HG03108 (cell line): ENCODE data around the gene MYH7.
A peak's percentile ranks its signal among the peaks of the same experiment; 100 is the strongest.
"Not testable (repeated sequence)": the region's sequence is repeated elsewhere in the genome, so short reads cannot be mapped to it uniquely, and the experiment has no call there.

Experiments
- ATAC-seq: cut with Tn5 transposase; IDR thresholded peaks from one replicate; pipeline ENCODE4 v1.9.1; 2021; ENCODE audit warnings: moderate library complexity; ENCODE audit not compliant: unreplicated experiment

The MYH7 gene

GRCh38 chr14:23435543-23436326 lies at the start of gene MYH7:
TSS of gene MYH7 (minus strand) at chr14:23435660. CDS start at chr14:23433732, 1,928 bp downstream.
- no peak for ATAC-seq

- no peak for ATAC-seq
These were observed 47.9 kb upstream of the MYH7 start for GRCh38 chr14:23483236-23483854.

- no peak for ATAC-seq
These were observed 47.3 kb upstream of the MYH7 start for GRCh38 chr14:23482823-23483148.

- no peak for ATAC-seq
These were observed 46.7 kb upstream of the MYH7 start for GRCh38 chr14:23481979-23482822.

GRCh38 chr14:23481362-23481970 lies 46.0 kb upstream of the MYH7 start:
- no peak for ATAC-seq

GRCh38 chr14:23478109-23478759 lies 42.8 kb upstream of the MYH7 start:
- no peak for ATAC-seq

- ATAC-seq, result no peak
These were observed 35.5 kb upstream of the MYH7 start for GRCh38 chr14:23470947-23471346.

GRCh38 chr14:23469906-23470403 lies 34.5 kb upstream of the MYH7 start:
- no peak for ATAC-seq

- peak; percentile 95 for ATAC-seq
These were observed 33.9 kb upstream of the MYH7 start, which contains the start of gene NGDN for GRCh38 chr14:23469127-23469905. TSS of gene NGDN (plus strand) at chr14:23469703. CDS start at chr14:23469716, 13 bp downstream.

- no peak for ATAC-seq
These were observed 33.3 kb upstream of the MYH7 start for GRCh38 chr14:23468704-23469126.

GRCh38 chr14:23465261-23465660 lies 29.8 kb upstream of the MYH7 start:
- ATAC-seq, result no peak

- ATAC-seq, result no peak
These were observed 29.2 kb upstream of the MYH7 start for GRCh38 chr14:23464700-23465099.

GRCh38 chr14:23460960-23461359 lies 25.5 kb upstream of the MYH7 start:
- ATAC-seq, result no peak

GRCh38 chr14:23457587-23458445 lies 22.4 kb upstream of the MYH7 start:
- no peak for ATAC-seq

GRCh38 chr14:23456883-23457586 lies 21.6 kb upstream of the MYH7 start:
- ATAC-seq, result not testable (repeated sequence)

- no peak for ATAC-seq
These were observed 19.0 kb upstream of the MYH7 start for GRCh38 chr14:23454445-23454856.

GRCh38 chr14:23452237-23452636 lies 16.8 kb upstream of the MYH7 start:
- ATAC-seq, result no peak

- no peak for ATAC-seq
These were observed 14.9 kb upstream of the MYH7 start for GRCh38 chr14:23450379-23450778.
